NAMALWA (cell line): ENCODE measurements around the gene CGN.
A peak's percentile ranks its signal among the peaks of the same experiment; 100 is the strongest.

Experiments used
- DNase-seq: peaks from one replicate; pipeline ENCODE4 v3.0.0-alpha.2; 2015; ENCODE audit warnings: low spot score

CGN gene

GRCh38 chr1:151510957-151511635 lies at the start of gene CGN:
TSS of gene CGN (plus strand) at chr1:151511387. CDS start at chr1:151518520, 7,133 bp downstream.
- DNase-seq, result peak; percentile 97

DNA sequence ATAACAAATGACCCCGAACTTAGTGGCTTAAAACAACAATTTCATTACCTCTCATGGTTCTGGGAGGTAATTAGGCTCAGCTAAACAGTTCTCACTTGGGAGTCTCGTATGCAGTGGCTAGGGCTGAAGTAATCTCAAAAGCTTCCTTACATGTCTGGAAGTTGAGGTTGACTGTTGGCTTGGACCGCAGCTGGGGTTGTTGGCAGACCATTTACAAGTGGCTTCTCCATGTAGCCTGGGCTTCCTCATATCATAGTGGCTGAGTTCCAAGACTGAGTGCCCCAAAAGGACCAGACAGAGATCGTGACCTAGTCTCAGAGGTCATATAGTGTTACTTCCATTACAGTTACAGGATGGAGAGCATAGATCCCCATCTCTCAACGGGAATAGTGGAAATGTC lies 49.5 kb upstream of the CGN start:
- DNase-seq, result no peak

DNA sequence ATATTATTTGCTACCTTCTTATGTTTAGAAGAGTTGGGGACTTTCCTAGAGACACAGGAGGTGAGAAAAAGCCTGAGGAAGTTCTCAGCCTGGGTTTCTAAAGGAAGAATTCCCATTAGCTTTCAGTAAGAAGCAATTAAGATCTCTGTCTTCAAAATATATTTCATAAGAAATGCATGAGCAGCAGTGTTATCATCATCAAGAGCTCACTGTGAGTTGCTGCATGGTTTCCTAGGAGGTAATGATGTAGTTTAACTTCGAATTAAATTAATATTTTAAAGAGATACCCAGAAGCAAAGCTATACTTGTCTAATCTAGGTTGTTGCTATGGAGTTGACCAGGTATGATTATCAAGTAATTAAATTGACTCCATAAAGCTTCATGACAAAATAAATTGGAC lies 46.2 kb upstream of the CGN start:
- DNase-seq, result no peak

- no peak for DNase-seq
Observed at GRCh38 chr1:151472856-151473731, 38.1 kb upstream of the CGN start.

DNA sequence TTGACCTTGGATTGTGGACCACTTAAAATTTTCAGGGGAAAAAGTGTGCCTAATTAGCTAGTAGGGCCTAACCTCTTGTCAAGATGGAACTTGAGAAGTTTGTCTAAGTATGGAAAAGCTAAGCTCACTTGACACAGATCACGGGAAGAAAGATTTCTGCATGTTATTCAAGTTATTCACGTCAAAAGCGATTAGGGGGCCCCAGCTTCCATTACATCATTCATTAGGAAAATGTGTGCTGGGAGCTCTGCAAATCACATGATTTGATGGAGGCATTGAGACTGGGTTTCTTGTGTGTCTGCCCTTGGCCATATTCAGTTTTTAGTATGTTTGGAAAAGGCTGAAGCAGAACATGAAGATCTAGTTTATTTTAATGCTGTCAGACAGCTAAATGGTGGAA lies 36.4 kb upstream of the CGN start:
- DNase-seq, result no peak

DNA sequence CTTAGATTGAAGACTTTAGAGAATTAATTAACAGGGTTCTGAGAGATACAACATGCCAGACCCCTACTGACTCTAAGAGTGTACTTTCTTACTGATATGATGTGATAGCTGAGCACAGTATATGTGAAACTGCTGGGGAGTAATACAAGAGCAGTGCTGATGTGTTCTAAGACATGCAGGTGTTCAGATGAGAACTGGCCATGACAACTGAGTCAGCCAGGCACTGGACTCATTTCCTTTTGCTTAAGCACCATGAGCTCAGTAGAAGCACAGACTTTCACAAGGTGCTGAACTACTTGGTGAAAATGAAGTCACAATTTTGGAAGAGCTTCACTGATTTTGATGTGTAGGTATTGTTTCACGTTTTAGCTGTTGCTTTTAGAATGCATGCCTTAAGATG lies 36.0 kb upstream of the CGN start:
- DNase-seq, result peak; percentile 31

DNA sequence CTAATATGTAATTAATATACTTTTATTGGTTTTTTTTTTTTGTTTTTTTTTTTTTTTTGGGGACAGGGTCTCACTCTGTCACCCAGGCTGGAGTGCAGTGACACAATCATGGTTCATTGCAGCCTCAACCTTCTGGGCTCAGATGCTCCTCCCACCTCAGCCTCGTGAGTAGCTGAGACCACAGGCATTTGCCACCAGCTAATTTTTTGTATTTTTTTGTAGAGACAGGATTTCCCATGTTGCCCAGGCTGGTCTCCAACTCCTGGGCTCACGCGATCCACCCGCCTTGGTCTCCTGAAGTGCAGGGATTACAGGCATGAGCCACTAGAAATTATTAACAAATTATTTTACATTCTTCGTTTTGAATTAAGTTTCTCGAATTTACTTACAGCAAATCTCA lies 35.1 kb upstream of the CGN start:
- DNase-seq, result no peak

DNA sequence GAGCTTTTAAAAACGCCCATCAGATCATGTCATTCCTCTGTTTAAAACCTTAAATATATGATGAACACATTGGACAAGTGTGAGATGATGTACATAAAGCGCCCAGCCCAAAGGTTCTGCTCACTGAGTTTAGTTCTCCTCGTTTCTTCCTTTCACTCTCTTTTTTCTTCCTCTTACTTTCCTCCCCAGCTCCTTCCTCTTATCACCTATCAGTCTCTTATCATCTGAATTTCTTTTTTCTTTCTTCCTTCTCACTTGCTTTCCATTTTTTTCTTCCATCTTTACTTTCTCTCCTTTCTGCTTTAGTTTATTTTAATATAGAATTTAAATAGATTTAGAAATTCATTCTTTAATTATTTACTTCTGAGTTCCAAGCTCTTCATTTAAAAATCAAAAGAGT lies 34.1 kb upstream of the CGN start:
- DNase-seq, result no peak

DNA sequence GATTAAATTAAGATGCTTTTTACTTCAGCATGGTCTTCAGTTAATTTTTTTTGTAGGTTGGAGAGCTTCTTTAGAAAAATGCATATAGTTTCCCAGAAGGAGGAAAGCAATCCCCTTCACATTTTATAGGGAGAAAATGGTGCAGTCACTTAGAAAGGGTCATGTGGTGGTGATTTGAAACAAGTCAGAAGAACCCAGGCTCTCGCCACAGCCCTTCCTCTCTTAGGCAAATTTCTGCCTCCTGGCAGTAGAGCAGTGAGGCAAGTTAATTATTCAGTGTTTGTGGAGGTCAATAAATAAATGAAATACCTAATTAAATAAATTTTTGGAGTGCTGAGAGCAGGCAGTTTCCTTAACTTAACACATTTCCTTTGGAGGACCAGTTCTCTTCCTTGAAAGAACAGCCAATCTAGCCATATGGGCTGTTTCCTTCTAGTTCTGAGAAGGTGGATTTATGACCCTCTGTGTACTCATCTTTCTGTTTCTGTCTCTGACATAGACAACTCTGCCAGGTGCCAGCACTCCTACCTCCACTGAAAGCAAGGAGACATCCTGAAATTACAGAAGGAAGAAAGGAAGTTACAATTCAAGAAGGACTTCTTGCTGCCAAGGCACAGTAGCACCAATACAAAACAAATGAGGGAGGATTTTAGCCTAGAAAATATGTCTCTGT lies 32.9 kb upstream of the CGN start:
- no peak for DNase-seq

DNA sequence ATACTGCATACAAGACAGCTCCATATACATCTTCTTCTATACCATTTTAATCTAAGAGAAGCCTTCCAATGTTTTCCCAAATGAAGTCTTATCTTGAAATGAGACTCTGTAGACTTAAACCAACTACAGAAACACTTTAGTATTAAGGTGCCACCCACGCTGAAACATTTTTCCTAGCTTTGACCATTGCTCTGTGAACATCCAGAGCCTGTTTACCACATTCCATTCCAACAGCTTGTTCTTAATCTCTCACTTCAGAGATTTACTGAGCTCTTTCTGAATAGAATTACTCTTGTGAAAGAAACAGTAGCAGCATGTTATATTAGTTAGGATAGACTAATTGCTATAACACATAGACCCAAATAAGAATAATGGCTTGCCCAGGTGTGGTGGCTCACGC lies 32.3 kb upstream of the CGN start:
- DNase-seq, result no peak

GRCh38 chr1:151479462-151479861 lies 31.7 kb upstream of the CGN start:
- DNase-seq, result no peak

GRCh38 chr1:151482017-151482416 lies 29.2 kb upstream of the CGN start:
- DNase-seq, result no peak

GRCh38 chr1:151485685-151486255 lies 25.4 kb upstream of the CGN start:
- DNase-seq, result no peak

DNA sequence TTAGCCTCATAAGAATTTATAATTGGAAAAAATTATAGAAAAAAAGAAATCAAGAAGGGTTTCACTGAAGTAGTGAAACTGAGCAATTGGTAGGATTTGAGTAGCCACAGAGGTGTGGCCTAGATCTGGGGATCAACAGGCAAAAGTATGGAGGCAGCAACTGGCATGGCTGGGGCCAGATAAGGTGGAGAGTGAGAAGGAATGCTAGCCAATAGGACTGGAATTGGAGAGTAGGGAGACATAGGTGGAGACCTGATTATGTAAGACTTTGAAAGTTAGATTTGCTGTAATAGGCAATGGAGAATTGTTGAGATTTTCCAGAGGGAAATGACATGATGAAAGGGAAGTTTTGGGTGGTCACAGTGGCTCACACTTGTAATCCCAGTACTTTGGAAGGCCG lies 24.6 kb upstream of the CGN start:
- no peak for DNase-seq

DNA sequence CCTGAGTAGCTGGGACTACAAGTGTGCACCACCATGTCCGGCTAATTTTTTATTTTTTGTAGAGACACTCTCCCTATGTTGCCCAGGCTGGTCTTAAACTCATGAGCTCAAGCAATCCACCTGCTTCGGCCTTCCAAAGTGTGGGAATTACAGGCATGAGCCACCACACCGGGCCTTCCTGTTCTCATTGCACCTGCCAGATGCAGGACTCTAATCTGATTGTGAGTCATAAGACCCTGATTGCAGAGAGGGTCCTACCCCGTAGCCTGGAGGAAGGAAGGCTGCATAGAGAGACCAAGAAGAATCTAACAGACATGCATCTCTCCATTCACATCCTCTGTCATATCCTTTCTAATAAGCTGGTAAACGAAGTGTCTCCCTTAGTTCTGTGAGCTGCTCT lies 19.5 kb upstream of the CGN start:
- DNase-seq, result no peak

DNA sequence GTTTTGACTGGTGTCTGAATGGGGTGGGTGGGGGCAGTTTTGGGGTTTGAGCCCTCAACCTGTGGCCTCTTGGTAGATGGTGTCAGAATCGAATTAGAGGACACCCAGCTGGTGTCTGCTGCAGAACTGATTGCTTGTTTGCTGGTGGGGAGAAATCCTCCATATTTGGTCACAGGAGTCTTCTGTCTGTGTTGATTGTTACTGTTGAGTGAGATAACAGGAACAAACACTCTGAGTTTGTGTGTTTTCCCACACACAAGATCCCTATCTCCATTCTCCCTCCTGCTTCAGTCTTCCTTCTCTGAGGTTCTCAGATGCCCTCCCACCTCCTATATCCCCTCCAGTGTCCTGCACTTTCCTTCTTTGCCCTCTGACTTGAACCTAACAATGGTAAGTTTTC lies 19.1 kb upstream of the CGN start:
- DNase-seq, result no peak

GRCh38 chr1:151493042-151493441 lies 18.1 kb upstream of the CGN start:
- no peak for DNase-seq

DNA sequence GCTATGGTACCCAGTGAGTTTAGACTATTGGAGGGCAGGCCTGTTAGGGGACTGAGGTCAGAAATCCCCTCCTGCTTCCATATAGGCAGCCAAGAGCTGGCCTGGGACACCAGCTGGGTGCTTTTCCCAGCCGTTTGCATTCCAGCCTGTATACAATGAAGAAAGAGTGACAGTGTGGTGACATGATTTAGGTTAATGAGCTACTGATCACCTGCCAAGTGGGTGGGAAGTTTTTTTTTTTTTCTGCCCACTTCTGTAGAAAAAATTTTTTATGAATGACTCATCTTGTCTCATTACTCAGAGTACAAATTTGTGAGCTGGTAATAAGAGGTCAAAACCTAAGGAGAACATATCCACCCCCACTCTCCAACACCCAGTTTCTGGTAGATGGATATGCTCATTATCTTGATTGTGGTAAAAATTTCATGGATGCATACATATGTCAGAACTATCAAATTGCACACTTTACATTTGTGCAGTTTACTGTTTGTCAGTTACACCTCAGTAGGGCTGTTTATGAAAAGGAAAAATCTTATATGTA lies 16.4 kb upstream of the CGN start:
- DNase-seq, result no peak

DNA sequence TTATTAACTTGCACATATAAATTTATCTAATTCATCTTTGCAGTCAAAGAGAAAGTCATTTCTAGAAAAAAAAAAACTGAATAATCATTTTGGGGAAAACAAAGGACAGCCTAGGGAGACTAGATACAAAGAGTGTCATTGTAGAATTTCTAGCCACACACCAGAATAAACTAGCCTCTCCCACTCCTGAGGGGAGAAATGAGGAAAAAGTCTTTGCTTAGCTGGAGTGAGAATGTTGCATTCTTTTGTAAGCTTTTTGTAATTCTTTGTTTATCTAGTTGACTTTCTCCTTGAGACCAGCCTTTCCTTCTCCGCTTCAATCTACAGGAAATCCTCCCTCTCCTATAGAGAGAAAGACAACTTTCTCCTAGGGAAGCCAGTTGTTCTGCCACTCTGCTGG lies 15.9 kb upstream of the CGN start:
- DNase-seq, result no peak

DNA sequence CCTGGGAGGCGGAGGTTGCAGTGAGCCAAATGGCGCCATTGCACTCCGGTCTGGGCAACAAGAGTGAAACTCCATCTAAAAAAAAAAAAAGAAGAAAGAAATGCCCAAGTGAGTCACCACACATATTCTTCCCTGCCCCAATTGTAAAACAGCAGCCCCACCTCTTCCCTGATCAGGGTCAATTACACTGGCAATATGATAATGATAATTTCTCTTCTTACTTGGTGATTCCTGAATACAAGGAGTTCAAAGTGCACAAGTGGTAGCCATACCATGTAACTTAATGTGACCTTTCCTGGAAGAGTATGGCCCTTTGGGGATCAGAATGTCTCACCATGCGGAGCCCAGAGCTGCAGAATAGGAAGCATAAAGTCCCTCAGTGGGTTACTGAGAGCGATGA lies 11.8 kb upstream of the CGN start:
- DNase-seq, result no peak

DNA sequence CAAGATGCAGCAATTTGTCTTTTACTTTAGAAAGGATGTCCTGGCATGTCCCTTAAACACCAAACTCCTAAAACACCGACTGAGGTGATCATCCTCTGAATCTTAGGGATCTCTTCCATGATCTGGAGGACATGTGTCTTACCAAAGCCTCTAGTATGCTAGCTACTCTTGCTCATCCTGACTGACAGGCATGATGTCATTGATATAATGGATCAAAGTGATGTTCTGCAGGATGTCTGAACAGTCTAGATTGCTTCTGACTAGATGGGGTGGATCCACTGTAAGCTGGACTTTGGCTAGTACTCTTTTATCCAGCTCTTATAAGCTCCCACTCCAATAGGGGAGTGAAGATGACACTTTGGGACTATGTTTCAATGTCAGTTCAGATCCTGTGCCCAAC lies 11.3 kb upstream of the CGN start:
- no peak for DNase-seq

GRCh38 chr1:151501474-151501873 lies 9.7 kb upstream of the CGN start:
- DNase-seq, result no peak
